ENCODE measurements around the gene PRDX6. TPM values are rescaled to one million over a fixed set of nuclear protein-coding genes. Genes with fewer than 3 reads are reported as not detected.
"Not testable (repeated sequence)": the region's sequence is repeated elsewhere in the genome, so short reads cannot be mapped to it uniquely, and the experiment has no call there.

PRDX6 gene
- total RNA-seq, 1 donor from 2014 or later = 155 TPM

DNA sequence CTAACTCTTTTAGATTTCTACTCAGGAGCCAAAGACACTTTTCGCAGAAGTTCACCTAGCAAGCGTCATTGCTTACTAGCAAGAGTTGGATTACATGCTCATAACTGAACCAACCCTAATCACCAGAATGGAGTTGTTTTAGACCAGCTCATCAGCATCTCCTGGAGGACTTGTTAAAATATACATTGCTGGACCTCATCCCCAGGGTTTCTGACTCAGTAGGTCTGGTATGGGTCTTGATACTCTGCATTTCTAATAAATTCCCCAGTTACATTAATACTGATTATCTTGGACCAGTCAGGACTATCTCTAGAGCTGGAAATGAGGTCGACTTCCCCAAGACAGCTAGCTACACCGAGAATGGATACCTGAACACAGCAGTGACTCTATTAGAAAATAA, 9.7 kb upstream of the PRDX6 start:
- H3K27ac Mint-ChIP-seq (ENCODE audit: unreplicated experiment) = no peak overlapping the region
- DNase-seq (ENCODE audit: low spot score) = no peak
- TF ChIP-seq, protein P1, sequence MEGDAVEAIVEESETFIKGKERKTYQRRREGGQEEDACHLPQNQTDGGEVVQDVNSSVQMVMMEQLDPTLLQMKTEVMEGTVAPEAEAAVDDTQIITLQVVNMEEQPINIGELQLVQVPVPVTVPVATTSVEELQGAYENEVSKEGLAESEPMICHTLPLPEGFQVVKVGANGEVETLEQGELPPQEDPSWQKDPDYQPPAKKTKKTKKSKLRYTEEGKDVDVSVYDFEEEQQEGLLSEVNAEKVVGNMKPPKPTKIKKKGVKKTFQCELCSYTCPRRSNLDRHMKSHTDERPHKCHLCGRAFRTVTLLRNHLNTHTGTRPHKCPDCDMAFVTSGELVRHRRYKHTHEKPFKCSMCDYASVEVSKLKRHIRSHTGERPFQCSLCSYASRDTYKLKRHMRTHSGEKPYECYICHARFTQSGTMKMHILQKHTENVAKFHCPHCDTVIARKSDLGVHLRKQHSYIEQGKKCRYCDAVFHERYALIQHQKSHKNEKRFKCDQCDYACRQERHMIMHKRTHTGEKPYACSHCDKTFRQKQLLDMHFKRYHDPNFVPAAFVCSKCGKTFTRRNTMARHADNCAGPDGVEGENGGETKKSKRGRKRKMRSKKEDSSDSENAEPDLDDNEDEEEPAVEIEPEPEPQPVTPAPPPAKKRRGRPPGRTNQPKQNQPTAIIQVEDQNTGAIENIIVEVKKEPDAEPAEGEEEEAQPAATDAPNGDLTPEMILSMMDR (IDR thresholded peaks at IDR 0.05) = no peak
- peaks cover 27% of the 10 kb centered on the region for H3K9me3 Mint-ChIP-seq (ENCODE audit: low read depth)
- no peak overlapping the region for H3K4me3 Mint-ChIP-seq (ENCODE audit: unreplicated experiment)
- H3K27me3 Mint-ChIP-seq (ENCODE audit: low read depth) = no peaks in the 10 kb centered on the region
- no peaks in the 10 kb centered on the region for H3K4me1 Mint-ChIP-seq (ENCODE audit: low read depth)
- peaks cover 20% of the 10 kb centered on the region for H3K36me3 Mint-ChIP-seq (ENCODE audit: low read depth)

DNA sequence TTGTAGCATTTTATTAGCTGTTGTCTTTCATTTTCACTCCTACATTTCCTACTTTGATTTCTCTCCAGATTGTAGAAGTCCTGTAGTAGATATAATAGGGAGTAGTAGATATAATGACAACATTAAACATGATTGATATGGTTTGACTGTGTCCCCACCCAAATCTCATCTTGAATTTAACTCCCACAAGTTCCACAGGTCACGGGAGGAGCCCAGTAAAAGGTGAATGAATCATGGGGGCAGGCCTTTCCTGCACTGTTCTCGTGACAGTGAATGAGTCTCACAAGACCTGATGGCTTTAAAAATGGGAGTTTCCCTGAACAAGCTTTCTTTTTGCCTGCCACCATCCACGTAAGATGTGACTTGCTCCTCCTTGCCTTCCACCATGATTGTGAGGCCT, 7.5 kb upstream of the PRDX6 start:
- H3K4me3 Mint-ChIP-seq (ENCODE audit: unreplicated experiment) = no peak overlapping the region
- peaks cover 7% of the 10 kb centered on the region for H3K36me3 Mint-ChIP-seq (ENCODE audit: low read depth)
- no peaks in the 10 kb centered on the region for H3K27me3 Mint-ChIP-seq (ENCODE audit: low read depth)
- H3K4me1 Mint-ChIP-seq (ENCODE audit: low read depth) = peaks cover 16% of the 10 kb centered on the region
- peaks cover 13% of the 10 kb centered on the region for H3K9me3 Mint-ChIP-seq (ENCODE audit: low read depth)
- no peak for DNase-seq (ENCODE audit: low spot score)
- TF ChIP-seq, protein P1 (IDR thresholded peaks at IDR 0.05) = no peak
- H3K27ac Mint-ChIP-seq (ENCODE audit: unreplicated experiment) = no peak overlapping the region

DNA sequence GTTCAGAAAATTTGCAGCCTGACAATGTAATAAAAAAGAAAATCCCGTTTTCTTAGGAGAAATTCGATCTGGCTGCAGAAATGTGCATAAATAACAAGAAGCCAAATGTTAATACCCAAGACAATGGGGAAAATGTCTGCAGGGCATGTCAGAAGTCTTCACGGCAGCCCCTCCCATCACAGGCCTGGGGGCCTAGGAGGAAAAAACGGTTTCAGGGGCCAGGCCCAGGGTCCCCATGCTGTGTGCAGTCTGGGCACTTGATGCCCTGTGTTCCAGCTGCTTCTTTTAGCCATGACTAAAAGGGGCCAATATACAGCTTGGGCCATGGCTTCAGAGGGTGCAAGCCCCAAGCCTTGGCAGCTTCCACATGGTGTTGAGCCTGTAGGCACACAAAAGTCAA, 6.5 kb upstream of the PRDX6 start:
- H3K4me3 Mint-ChIP-seq (ENCODE audit: unreplicated experiment) = no peak overlapping the region
- H3K36me3 Mint-ChIP-seq (ENCODE audit: low read depth) = peaks cover 5% of the 10 kb centered on the region
- H3K4me1 Mint-ChIP-seq (ENCODE audit: low read depth) = peaks cover 24% of the 10 kb centered on the region

DNA sequence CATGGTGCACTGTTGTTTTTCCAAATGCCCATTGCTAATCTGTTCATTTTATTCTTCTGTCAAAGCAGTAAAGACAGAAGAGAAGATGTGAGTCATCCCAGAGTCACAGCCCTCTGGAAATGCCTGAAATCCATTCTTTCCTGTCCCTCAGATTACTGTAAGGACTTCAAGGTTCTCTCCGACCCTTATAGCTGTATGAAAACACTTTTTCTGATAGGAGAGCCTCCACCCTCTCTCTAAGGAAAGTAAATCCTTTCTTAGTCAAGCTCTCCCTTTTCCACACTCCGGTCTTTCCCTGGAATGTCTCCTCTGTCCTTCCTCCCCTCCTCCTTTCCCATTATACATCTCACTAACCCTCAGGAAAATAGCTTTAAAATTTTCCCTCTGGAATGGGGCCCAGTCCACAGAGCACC, 3.5 kb upstream of the PRDX6 start:
- H3K4me3 Mint-ChIP-seq (ENCODE audit: unreplicated experiment) = peak overlapping the region; percentile 56
- H3K4me1 Mint-ChIP-seq (ENCODE audit: low read depth) = peaks cover 40% of the 10 kb centered on the region
- H3K27ac Mint-ChIP-seq (ENCODE audit: unreplicated experiment) = peak overlapping the region; percentile 94
- no peaks in the 10 kb centered on the region for H3K9me3 Mint-ChIP-seq (ENCODE audit: low read depth)
- H3K27me3 Mint-ChIP-seq (ENCODE audit: low read depth) = no peaks in the 10 kb centered on the region
- no peak for DNase-seq (ENCODE audit: low spot score)
- TF ChIP-seq, protein P1 (IDR thresholded peaks at IDR 0.05) = no peak
- H3K36me3 Mint-ChIP-seq (ENCODE audit: low read depth) = peaks cover 5% of the 10 kb centered on the region

More for the DNA sequence above, 6.5 kb upstream of the PRDX6 start:
- TF ChIP-seq, protein P1 (IDR thresholded peaks at IDR 0.05) = no peak
- no peak for DNase-seq (ENCODE audit: low spot score)
- peaks cover 7% of the 10 kb centered on the region for H3K9me3 Mint-ChIP-seq (ENCODE audit: low read depth)
- H3K27me3 Mint-ChIP-seq (ENCODE audit: low read depth) = no peaks in the 10 kb centered on the region
- H3K27ac Mint-ChIP-seq (ENCODE audit: unreplicated experiment) = no peak overlapping the region

DNA sequence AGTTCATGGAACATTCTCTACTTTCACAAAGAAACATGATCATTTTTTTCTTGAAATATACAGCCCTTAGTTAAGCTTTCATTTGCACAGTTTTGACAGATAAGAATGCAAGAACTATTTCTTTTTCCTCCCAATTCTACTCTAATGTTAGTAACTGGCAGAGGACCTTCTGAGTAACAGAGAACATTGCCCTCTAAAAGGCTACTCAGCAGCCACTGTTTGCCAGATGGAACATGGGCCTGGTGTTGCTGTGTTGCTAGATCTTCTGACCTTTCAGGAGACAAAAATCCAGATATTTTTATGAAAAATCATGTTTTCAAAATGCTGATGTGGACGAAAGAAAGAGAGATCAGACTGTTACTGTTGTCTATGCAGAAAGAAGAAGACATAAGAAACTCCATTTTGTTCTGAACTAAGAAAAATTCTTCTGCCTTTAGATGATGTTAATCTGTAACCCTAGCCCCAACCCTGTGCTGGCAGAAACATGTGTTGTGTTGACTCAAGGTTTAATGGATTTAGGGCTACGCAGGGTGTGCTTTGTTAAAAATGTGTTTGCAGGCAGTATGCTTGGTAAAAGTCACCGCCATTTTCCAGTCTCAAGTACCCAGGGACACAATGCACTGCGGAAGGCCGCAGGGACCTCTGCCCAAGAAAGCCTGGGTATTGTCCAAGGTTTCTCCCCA, 2.9 kb upstream of the PRDX6 start:
- Mint-ChIP-seq H3K4me3 (ENCODE audit: unreplicated experiment) (peak overlapping the region; percentile 56), H3K36me3 (ENCODE audit: low read depth) (peaks cover 5% of the 10 kb centered on the region), H3K27ac (ENCODE audit: unreplicated experiment) (peak overlapping the region; percentile 94), H3K9me3 (ENCODE audit: low read depth) (no peaks in the 10 kb centered on the region), H3K4me1 (ENCODE audit: low read depth) (peaks cover 47% of the 10 kb centered on the region), H3K27me3 (ENCODE audit: low read depth) (no peaks in the 10 kb centered on the region)
- no peak for DNase-seq (ENCODE audit: low spot score)
- TF ChIP-seq, protein P1 (IDR thresholded peaks at IDR 0.05) = no peak

DNA sequence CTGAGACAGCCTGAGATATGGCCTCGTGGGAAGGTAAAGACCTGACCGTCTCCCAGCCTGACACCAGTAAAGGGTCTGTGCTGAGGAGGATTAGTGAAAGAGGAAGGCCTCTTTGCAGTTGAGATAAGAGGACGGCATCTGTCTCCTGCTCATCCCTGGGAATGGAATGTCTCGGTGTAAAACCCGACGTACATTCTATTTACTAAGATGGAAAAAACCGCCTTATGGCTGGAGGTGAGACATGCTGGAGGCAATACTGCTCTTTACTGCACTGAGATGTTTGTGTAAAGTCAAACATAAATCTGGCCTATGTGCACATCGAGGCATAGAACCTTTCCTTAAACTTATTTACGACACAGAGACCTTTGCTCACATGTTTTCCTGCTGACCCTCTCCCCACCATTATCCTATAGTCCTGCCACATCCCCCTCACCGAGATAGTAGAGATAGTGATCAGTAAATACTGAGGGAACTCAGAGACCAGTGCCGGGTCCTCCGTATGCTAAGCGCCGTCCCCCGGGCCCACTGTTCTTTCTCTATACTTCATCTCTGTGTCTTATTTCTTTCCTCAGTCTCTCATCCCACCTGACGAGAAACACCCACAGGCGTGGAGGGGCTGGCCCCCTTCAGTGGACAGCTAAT, 2.2 kb upstream of the PRDX6 start:
- not testable (repeated sequence) for H3K36me3 Mint-ChIP-seq (ENCODE audit: low read depth); H3K4me3 Mint-ChIP-seq (ENCODE audit: unreplicated experiment); DNase-seq (ENCODE audit: low spot score); H3K9me3 Mint-ChIP-seq (ENCODE audit: low read depth); H3K27me3 Mint-ChIP-seq (ENCODE audit: low read depth)
- peaks cover 53% of the 10 kb centered on the region for H3K4me1 Mint-ChIP-seq (ENCODE audit: low read depth)
- H3K27ac Mint-ChIP-seq (ENCODE audit: unreplicated experiment) = peak overlapping the region; percentile 94

Data from chondrocyte (in vitro differentiated cells).